ENCODE results near the gene MOSMO.
A peak's percentile ranks its signal among the peaks of the same experiment; 100 is the strongest.

MOSMO gene

GRCh38 chr16:21980032-21980431, 27.9 kb upstream of the MOSMO start:
- no peak for DNase-seq (ENCODE audit: low read depth)
- no peak overlapping the region for H3K4me3 ChIP-seq (ENCODE audit: low read length)
- TF ChIP-seq CTCF (conservative IDR thresholded peaks at IDR 0.05; ENCODE audit: low read length): no peak

GRCh38 chr16:21982108-21982507, 25.8 kb upstream of the MOSMO start:
- TF ChIP-seq CTCF (conservative IDR thresholded peaks at IDR 0.05; ENCODE audit: low read length): no peak
- no peak for DNase-seq (ENCODE audit: low read depth)
- no peak overlapping the region for H3K4me3 ChIP-seq (ENCODE audit: low read length)

GRCh38 chr16:21984062-21984461, 23.8 kb upstream of the MOSMO start:
- TF ChIP-seq CTCF (conservative IDR thresholded peaks at IDR 0.05; ENCODE audit: low read length): no peak
- no peak for DNase-seq (ENCODE audit: low read depth)
- no peak overlapping the region for H3K4me3 ChIP-seq (ENCODE audit: low read length)

GRCh38 chr16:21985524-21985923, 22.4 kb upstream of the MOSMO start:
- TF ChIP-seq CTCF (conservative IDR thresholded peaks at IDR 0.05; ENCODE audit: low read length): no peak
- no peak for DNase-seq (ENCODE audit: low read depth)
- H3K4me3 ChIP-seq (ENCODE audit: low read length): no peak overlapping the region

GRCh38 chr16:21986692-21987246, 21.1 kb upstream of the MOSMO start:
- TF ChIP-seq CTCF (conservative IDR thresholded peaks at IDR 0.05; ENCODE audit: low read length): no peak
- DNase-seq (ENCODE audit: low read depth): no peak
- no peak overlapping the region for H3K4me3 ChIP-seq (ENCODE audit: low read length)

- H3K4me3 ChIP-seq (ENCODE audit: low read length): no peak overlapping the region
- DNase-seq (ENCODE audit: low read depth): no peak
- no peak for TF ChIP-seq CTCF (conservative IDR thresholded peaks at IDR 0.05; ENCODE audit: low read length)
Observed at GRCh38 chr16:21987498-21987897, 20.4 kb upstream of the MOSMO start.

GRCh38 chr16:21989133-21989532, 18.8 kb upstream of the MOSMO start:
- H3K4me3 ChIP-seq (ENCODE audit: low read length): no peak overlapping the region
- TF ChIP-seq CTCF (conservative IDR thresholded peaks at IDR 0.05; ENCODE audit: low read length): no peak
- peak; percentile 54 for DNase-seq (ENCODE audit: low read depth)

Measured in AG10803 (cell line).